ENCODE results near the gene NPBWR2. TPM values are rescaled to one million over a fixed set of nuclear protein-coding genes. Genes with fewer than 3 reads are reported as not detected.

The NPBWR2 gene
- total and polyA plus RNA-seq, 9 of the 15 experiments (the other 6 are each of a cell fraction or from before 2014, with no cell fraction given): not detected

- POLR2A ChIA-PET: no interaction called here
- no peak for DNase-seq (ENCODE audit: extremely low read depth in 1 of 4, low spot score in 3 of 4)
- H4K20me1 ChIP-seq (replicated peaks; ENCODE audit: control insufficient read depth, insufficient read depth, low read length): peaks cover 12% of the 10 kb centered on the region; the same call in 1 of the 2 replicates
- no peaks in the 10 kb centered on the region for H3K9me3 ChIP-seq (replicated peaks; ENCODE audit: control insufficient read depth, insufficient read depth, low read depth, low read length)
- peak; percentile 69 for FAIRE-seq
- peaks cover 3 to 22% of the 10 kb centered on the region in 2 experiments; a peak in 2 of 5 replicates for H3K4me1 ChIP-seq (replicated peaks in 1 of 2; ENCODE audit: control insufficient read depth in 2 of 2, insufficient read depth in 2 of 2, low read length in 2 of 2)
- no peaks in the 10 kb centered on the region for H3K79me2 ChIP-seq (ENCODE audit: control insufficient read depth, insufficient read depth, low read length)
- 45% methylated on average over 13 of the region's 14 CpGs for WGBS (ENCODE audit: insufficient coverage, low coverage, missing lambda C conversion rate)
- H2AFZ ChIP-seq (ENCODE audit: low read depth, low read length): peak overlapping the region; percentile 86
- intact Hi-C loops (cut with micrococcal nuclease) (loop anchor here (1.0 to 5.0 kb wide), 2 partner anchors 37 to 83 kb away; partner anchors contain the start of gene C20orf204), in situ Hi-C loops (cut with MboI) (no loop called here)
- H3K27ac ChIP-seq (ENCODE audit: extremely low read depth, low read depth, low read length): no peak overlapping the region
- peak; percentile 51 for ATAC-seq
- H3K4me2 ChIP-seq (ENCODE audit: insufficient read depth, low read length): 0 out of 2 replicates have a peak overlapping the region, but pooled peaks have one; percentile 27
- H3K9me1 ChIP-seq (ENCODE audit: control insufficient read depth, insufficient read depth, low read length): no peaks in the 10 kb centered on the region
- no TSS peak for BruUV-seq (replicated peaks)
- H3K4me3 ChIP-seq: no peak overlapping the region
- peak overlapping the region; percentile 4 to 68; a peak in 1 of 4 replicates for H3K9ac ChIP-seq (ENCODE audit: insufficient read depth in 1 of 2, low read depth in 2 of 2, low read length in 2 of 2)
- H3K27me3 ChIP-seq (ENCODE audit: control insufficient read depth in 2 of 2, insufficient read depth in 2 of 2, low read length in 2 of 2): peaks cover 0 to 27% of the 10 kb centered on the region in 2 experiments; a peak in 3 of 5 replicates
- CTCF ChIA-PET (ENCODE audit: low intra/inter-chr PET ratio): interaction anchor here (1.7 to 2.3 kb wide), 2 partner anchors 37 to 81 kb away, joined by 14 to 16 read pairs; partner anchors contain the start of gene LKAAEAR1
- H3K36me3 ChIP-seq (ENCODE audit: control insufficient read depth, insufficient read depth, low read length): no peaks in the 10 kb centered on the region
- TF ChIP-seq, protein P1, sequence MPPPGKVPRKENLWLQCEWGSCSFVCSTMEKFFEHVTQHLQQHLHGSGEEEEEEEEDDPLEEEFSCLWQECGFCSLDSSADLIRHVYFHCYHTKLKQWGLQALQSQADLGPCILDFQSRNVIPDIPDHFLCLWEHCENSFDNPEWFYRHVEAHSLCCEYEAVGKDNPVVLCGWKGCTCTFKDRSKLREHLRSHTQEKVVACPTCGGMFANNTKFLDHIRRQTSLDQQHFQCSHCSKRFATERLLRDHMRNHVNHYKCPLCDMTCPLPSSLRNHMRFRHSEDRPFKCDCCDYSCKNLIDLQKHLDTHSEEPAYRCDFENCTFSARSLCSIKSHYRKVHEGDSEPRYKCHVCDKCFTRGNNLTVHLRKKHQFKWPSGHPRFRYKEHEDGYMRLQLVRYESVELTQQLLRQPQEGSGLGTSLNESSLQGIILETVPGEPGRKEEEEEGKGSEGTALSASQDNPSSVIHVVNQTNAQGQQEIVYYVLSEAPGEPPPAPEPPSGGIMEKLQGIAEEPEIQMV (tag; conservative IDR thresholded peaks at IDR 0.05; ENCODE audit: low read depth): no peak
- no peak for TF ChIP-seq FOXM1 (IDR thresholded peaks at IDR 0.05; ENCODE audit: low read depth)
- no peak for TF ChIP-seq FOXM1 (CRISPR knock-in tag; IDR thresholded peaks at IDR 0.05; ENCODE audit: low read depth)
- TF ChIP-seq ZNF277 (CRISPR knock-in tag; IDR thresholded peaks at IDR 0.05; ENCODE audit: borderline replicate concordance): no peak
- no peak for TF ChIP-seq RERE (CRISPR knock-in tag; IDR thresholded peaks at IDR 0.05; ENCODE audit: borderline replicate concordance)
- TF ChIP-seq, protein P2, sequence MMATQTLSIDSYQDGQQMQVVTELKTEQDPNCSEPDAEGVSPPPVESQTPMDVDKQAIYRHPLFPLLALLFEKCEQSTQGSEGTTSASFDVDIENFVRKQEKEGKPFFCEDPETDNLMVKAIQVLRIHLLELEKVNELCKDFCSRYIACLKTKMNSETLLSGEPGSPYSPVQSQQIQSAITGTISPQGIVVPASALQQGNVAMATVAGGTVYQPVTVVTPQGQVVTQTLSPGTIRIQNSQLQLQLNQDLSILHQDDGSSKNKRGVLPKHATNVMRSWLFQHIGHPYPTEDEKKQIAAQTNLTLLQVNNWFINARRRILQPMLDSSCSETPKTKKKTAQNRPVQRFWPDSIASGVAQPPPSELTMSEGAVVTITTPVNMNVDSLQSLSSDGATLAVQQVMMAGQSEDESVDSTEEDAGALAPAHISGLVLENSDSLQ (IDR thresholded peaks at IDR 0.05): no peak
- TF ChIP-seq HIVEP1 (CRISPR knock-in tag; IDR thresholded peaks at IDR 0.05): no peak
- no peak for TF ChIP-seq ARID1B (IDR thresholded peaks at IDR 0.05)
- no peak for TF ChIP-seq KHSRP (IDR thresholded peaks at IDR 0.05)
- TF ChIP-seq RBM25 (IDR thresholded peaks at IDR 0.05; ENCODE audit: low read depth, low read length, severe bottlenecking): peak; percentile 79
- no peak for TF ChIP-seq MTF1 (CRISPR knock-in tag; IDR thresholded peaks at IDR 0.05; ENCODE audit: borderline replicate concordance)
- TF ChIP-seq ZNF239 (CRISPR knock-in tag; IDR thresholded peaks at IDR 0.05): no peak
Measured at GRCh38 chr20:64119681-64120341, 12.4 kb upstream of the NPBWR2 start.
